EL (cell line): ENCODE data around the gene MT1X.
A peak's percentile ranks its signal among the peaks of the same experiment; 100 is the strongest.

ENCODE experiments used
- DNase-seq: peaks from one replicate; pipeline ENCODE4 v3.0.0-alpha.2; 2016

The MT1X gene

GRCh38 chr16:56679818-56680217 lies 2.5 kb upstream of the MT1X start:
- no peak for DNase-seq

- DNase-seq, result no peak
These were observed 580 bp downstream of the MT1X start for GRCh38 chr16:56682703-56683397.

- DNase-seq, result no peak
These were observed 1.3 kb downstream of the MT1X start for GRCh38 chr16:56683424-56684172.

- no peak for DNase-seq
These were observed 2.1 kb downstream of the MT1X start for GRCh38 chr16:56684256-56684925.

DNA sequence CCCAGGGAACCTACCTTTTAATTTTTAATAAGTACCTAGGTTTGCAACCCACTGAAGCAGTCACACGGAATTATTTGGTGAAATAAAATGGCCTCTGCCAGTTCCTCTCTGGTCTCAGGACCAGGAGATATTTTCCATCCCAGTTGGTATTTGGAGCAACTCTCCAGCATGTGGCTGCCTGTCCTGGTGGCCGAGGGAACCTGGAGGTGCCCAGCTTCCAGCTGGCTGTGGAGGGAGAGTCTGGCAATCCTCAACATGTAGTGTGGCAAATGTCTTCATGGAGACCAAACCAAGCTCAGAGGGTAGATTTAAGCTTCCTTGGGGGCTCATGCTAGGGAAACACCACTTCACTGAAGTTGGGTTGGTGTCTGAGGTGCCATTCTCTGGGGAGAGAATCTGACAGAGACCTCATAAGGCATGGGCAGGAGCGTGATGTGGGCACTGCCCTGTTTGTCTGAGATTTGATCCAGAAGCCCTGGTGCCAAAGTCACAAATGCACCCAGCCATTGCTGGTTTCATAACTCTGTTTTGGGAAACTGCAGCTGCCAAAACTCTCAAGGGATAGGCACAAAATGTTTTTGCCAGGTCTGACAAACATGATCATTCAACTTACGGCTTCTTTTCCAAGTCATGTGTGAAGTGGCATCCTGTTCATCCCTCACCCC lies 2.8 kb downstream of the MT1X start:
- no peak for DNase-seq

- DNase-seq, result no peak
These were observed 4.5 kb downstream of the MT1X start for GRCh38 chr16:56686758-56687157.

GRCh38 chr16:56688762-56689161 lies 6.5 kb downstream of the MT1X start:
- no peak for DNase-seq

DNA sequence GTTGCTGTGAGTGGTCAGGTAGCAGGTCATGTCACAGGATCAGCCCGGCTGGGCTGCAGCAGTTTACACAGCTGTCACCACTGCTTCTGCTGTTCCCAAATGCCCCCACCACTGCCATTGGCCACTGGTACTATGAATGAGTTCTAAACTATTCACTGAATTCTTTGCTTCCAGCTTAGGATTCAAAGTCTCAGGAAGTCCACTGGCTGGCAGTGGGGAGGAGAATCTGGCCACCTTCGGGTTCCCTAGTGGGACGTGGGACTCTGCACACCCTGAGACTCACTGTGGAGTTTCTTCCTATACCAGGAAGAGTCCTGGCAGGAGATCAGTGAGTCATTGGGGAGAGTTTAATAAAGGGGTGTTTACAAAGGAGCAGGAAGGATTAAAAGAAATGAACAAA lies 6.9 kb downstream of the MT1X start:
- DNase-seq, result no peak

- DNase-seq, result no peak
These were observed 8.3 kb downstream of the MT1X start for GRCh38 chr16:56690420-56691122.

- peak; percentile 48 for DNase-seq
These were observed 9.6 kb downstream of the MT1X start for GRCh38 chr16:56691885-56692284.

GRCh38 chr16:56695246-56695645 lies 13.0 kb downstream of the MT1X start:
- no peak for DNase-seq

- no peak for DNase-seq
These were observed 15.3 kb downstream of the MT1X start for GRCh38 chr16:56697456-56698155.

DNA sequence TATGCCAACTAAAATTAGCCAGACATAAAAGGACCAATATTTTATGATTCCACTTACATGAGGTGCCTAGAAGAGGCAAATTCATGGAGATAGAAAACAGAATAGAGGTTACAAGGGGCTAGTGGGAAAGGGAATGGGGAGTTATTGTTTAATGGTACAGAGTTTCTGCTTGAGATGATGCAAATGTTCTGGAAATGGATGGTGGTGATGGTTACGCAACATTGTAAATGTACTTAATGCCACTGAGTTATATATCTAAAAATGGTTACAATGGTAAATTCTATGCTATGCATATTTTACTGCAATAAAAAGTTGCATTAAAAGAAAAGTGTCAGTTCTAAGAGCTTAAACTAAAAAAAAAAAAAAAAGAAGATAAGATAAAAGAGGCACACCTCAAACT lies 17.9 kb downstream of the MT1X start:
- no peak for DNase-seq

DNA sequence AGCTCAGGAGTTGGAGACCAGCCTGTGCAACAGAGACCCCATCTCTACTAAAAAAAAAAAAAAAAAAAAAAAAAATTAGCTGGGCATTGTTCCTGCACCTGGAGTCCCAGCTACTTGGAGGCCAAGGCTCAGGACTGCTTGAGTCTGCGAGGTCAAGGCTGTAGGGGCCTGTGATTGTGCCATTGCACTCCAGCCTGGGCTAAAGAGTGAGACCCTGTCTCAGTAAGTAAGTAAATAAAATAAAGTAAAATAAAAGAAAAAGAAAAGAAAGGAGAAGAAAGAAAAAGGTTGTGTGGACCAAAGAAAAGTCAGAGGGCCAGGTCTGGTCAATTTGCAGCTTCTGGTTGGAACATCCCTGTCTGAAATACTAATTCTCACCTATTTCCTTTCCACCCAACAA lies 18.4 kb downstream of the MT1X start:
- DNase-seq, result no peak

- no peak for DNase-seq
These were observed 19.3 kb downstream of the MT1X start for GRCh38 chr16:56701534-56701933.

- DNase-seq, result no peak
These were observed 20.6 kb downstream of the MT1X start for GRCh38 chr16:56702836-56703235.

- DNase-seq, result no peak
These were observed 26.5 kb downstream of the MT1X start for GRCh38 chr16:56708525-56709442.

GRCh38 chr16:56709443-56710040 lies 27.3 kb downstream of the MT1X start:
- DNase-seq, result no peak

GRCh38 chr16:56710181-56710737 lies 28.0 kb downstream of the MT1X start:
- no peak for DNase-seq

- no peak for DNase-seq
These were observed 29.6 kb downstream of the MT1X start for GRCh38 chr16:56711862-56712261.
